ENCODE data around the gene GNL2.
"Not testable (repeated sequence)": the region's sequence is repeated elsewhere in the genome, so short reads cannot be mapped to it uniquely, and the experiment has no call there.

GNL2 gene

GRCh38 chr1:37606481-37607263 is 10.9 kb upstream of the GNL2 start:
- DNase-seq = no peak

- DNase-seq = no peak
Observed at GRCh38 chr1:37605806-37606474, 10.2 kb upstream of the GNL2 start.

- no peak for DNase-seq
Observed at GRCh38 chr1:37605061-37605650, 9.4 kb upstream of the GNL2 start.

GRCh38 chr1:37602750-37603694 is 7.3 kb upstream of the GNL2 start:
- DNase-seq = peak; percentile 20

GRCh38 chr1:37601441-37601840 is 5.7 kb upstream of the GNL2 start:
- no peak for DNase-seq

GRCh38 chr1:37599940-37600339 is 4.2 kb upstream of the GNL2 start:
- DNase-seq = no peak

- DNase-seq = no peak
Observed at GRCh38 chr1:37596182-37596667, 488 bp upstream of the GNL2 start.

- no peak for DNase-seq
Observed at GRCh38 chr1:37593726-37594125, 2.0 kb downstream of the GNL2 start.

GRCh38 chr1:37588939-37589338 is 6.8 kb downstream of the GNL2 start:
- no peak for DNase-seq

- not testable (repeated sequence) for DNase-seq
Observed at GRCh38 chr1:37584544-37584943, 11.2 kb downstream of the GNL2 start.

- no peak for DNase-seq
Observed at GRCh38 chr1:37575692-37576091, 20.0 kb downstream of the GNL2 start.

GRCh38 chr1:37574834-37575480 is 20.8 kb downstream of the GNL2 start:
- no peak for DNase-seq

GRCh38 chr1:37570528-37571334 is 25.0 kb downstream of the GNL2 start:
- no peak for DNase-seq

GRCh38 chr1:37567023-37567422 is 28.7 kb downstream of the GNL2 start:
- DNase-seq = no peak

GRCh38 chr1:37564892-37565291 is 30.8 kb downstream of the GNL2 start:
- DNase-seq = no peak

- DNase-seq = no peak
Observed at GRCh38 chr1:37562984-37563383, 32.8 kb downstream of the GNL2 start.

GRCh38 chr1:37561133-37562132 is 34.3 kb downstream of the GNL2 start:
- DNase-seq = peak; percentile 20

- DNase-seq = no peak
Observed at GRCh38 chr1:37560401-37561132, 35.2 kb downstream of the GNL2 start.

- not testable (repeated sequence) for DNase-seq
Observed at GRCh38 chr1:37559957-37560379, 35.8 kb downstream of the GNL2 start.
